Pulmonary artery endothelial cell (primary cell): ENCODE data around the gene B4GALT1. TPM values are rescaled to one million over a fixed set of nuclear protein-coding genes. Genes with fewer than 3 reads are reported as not detected.

Source experiments
- DNase-seq: peaks from one replicate; pipeline ENCODE4 v3.0.0-alpha.2; 2011; ENCODE audit warnings: low read depth, low spot score
- total RNA-seq: library from RNA; depleted of rRNA; stranded (reverse); fragments of >200 nt; gene quantifications from 2 replicates; pipeline ENCODE4 v1.2.3, GENCODE V29; 2014

Gene B4GALT1
- total RNA-seq, 1 donor from 2014 or later = 19.2 TPM

- DNase-seq = no peak
Observed at GRCh38 chr9:33124751-33125381, 42.3 kb downstream of the B4GALT1 start.

GRCh38 chr9:33124046-33124445 lies 43.1 kb downstream of the B4GALT1 start:
- DNase-seq = no peak

GRCh38 chr9:33123407-33124031 lies 43.6 kb downstream of the B4GALT1 start:
- DNase-seq = no peak

- no peak for DNase-seq
Observed at GRCh38 chr9:33120620-33121019, 46.5 kb downstream of the B4GALT1 start.

GRCh38 chr9:33117796-33118195 lies 49.3 kb downstream of the B4GALT1 start:
- DNase-seq = no peak

- no peak for DNase-seq
Observed at GRCh38 chr9:33117306-33117705, 49.8 kb downstream of the B4GALT1 start.

GRCh38 chr9:33116860-33117259 lies 50.3 kb downstream of the B4GALT1 start:
- no peak for DNase-seq

GRCh38 chr9:33114746-33115145 lies 52.4 kb downstream of the B4GALT1 start:
- no peak for DNase-seq

GRCh38 chr9:33113799-33114547 lies 53.2 kb downstream of the B4GALT1 start:
- DNase-seq = no peak

GRCh38 chr9:33112094-33112493 lies 55.0 kb downstream of the B4GALT1 start:
- DNase-seq = no peak

GRCh38 chr9:33111631-33112030 lies 55.5 kb downstream of the B4GALT1 start:
- DNase-seq = no peak

- DNase-seq = no peak
Observed at GRCh38 chr9:33110686-33111085, 56.5 kb downstream of the B4GALT1 start.

GRCh38 chr9:33109850-33110595 lies 57.1 kb downstream of the B4GALT1 start:
- DNase-seq = no peak

GRCh38 chr9:33109097-33109496 lies 58.0 kb downstream of the B4GALT1 start:
- no peak for DNase-seq

GRCh38 chr9:33108472-33108871 lies 58.7 kb downstream of the B4GALT1 start:
- DNase-seq = no peak

- DNase-seq = no peak
Observed at GRCh38 chr9:33107762-33108161, 59.4 kb downstream of the B4GALT1 start.

- DNase-seq = peak; percentile 64
Observed at GRCh38 chr9:33106827-33107621, 60.1 kb downstream of the B4GALT1 start.

- DNase-seq = no peak
Observed at GRCh38 chr9:33106372-33106771, 60.8 kb downstream of the B4GALT1 start.

- no peak for DNase-seq
Observed at GRCh38 chr9:33105959-33106358, 61.2 kb downstream of the B4GALT1 start.

- no peak for DNase-seq
Observed at GRCh38 chr9:33105504-33105903, 61.6 kb downstream of the B4GALT1 start.

GRCh38 chr9:33104401-33104800 lies 62.7 kb downstream of the B4GALT1 start:
- no peak for DNase-seq
